ENCODE measurements around the gene GAPT.
A peak's percentile ranks its signal among the peaks of the same experiment; 100 is the strongest.

GAPT gene

GRCh38 chr5:58458743-58459145, 32.5 kb upstream of the GAPT start:
- no peaks in the 10 kb centered on the region for H3K27me3 ChIP-seq (ENCODE audit: low read length)
- no peaks in the 10 kb centered on the region for H3F3A ChIP-seq (ENCODE audit: insufficient read depth)
- H3K9ac ChIP-seq (ENCODE audit: low read length), result no peak overlapping the region
- no peaks in the 10 kb centered on the region for H3K36me3 ChIP-seq (ENCODE audit: low read length)
- H3K4me2 ChIP-seq (ENCODE audit: low read depth, low read length, poor library complexity, severe bottlenecking), result no peak overlapping the region
- H2AFZ ChIP-seq (ENCODE audit: low read depth, low read length, severe bottlenecking), result no peak overlapping the region
- H3K79me2 ChIP-seq (ENCODE audit: insufficient read depth, low read length), result no peaks in the 10 kb centered on the region
- TF ChIP-seq EZH2phosphoT487 (conservative IDR thresholded peaks at IDR 0.05; ENCODE audit: low read length), result no peak
- TF ChIP-seq, protein P1, sequence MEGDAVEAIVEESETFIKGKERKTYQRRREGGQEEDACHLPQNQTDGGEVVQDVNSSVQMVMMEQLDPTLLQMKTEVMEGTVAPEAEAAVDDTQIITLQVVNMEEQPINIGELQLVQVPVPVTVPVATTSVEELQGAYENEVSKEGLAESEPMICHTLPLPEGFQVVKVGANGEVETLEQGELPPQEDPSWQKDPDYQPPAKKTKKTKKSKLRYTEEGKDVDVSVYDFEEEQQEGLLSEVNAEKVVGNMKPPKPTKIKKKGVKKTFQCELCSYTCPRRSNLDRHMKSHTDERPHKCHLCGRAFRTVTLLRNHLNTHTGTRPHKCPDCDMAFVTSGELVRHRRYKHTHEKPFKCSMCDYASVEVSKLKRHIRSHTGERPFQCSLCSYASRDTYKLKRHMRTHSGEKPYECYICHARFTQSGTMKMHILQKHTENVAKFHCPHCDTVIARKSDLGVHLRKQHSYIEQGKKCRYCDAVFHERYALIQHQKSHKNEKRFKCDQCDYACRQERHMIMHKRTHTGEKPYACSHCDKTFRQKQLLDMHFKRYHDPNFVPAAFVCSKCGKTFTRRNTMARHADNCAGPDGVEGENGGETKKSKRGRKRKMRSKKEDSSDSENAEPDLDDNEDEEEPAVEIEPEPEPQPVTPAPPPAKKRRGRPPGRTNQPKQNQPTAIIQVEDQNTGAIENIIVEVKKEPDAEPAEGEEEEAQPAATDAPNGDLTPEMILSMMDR (IDR thresholded peaks at IDR 0.05; ENCODE audit: insufficient read depth, low read length, poor library complexity, severe bottlenecking), result no peak
- H4K20me1 ChIP-seq (ENCODE audit: low read depth, low read length), result no peaks in the 10 kb centered on the region
- no peaks in the 10 kb centered on the region for H3K9me3 ChIP-seq (ENCODE audit: insufficient read depth, low read length)
- H3K9me2 ChIP-seq (replicated peaks; ENCODE audit: insufficient read depth, low read length), result no peaks in the 10 kb centered on the region
- no peak overlapping the region for H3K4me3 ChIP-seq (ENCODE audit: insufficient read depth, low read length, poor library complexity, severe bottlenecking)
- no peak overlapping the region for H3K27ac ChIP-seq (ENCODE audit: low read depth, low read length)

DNA sequence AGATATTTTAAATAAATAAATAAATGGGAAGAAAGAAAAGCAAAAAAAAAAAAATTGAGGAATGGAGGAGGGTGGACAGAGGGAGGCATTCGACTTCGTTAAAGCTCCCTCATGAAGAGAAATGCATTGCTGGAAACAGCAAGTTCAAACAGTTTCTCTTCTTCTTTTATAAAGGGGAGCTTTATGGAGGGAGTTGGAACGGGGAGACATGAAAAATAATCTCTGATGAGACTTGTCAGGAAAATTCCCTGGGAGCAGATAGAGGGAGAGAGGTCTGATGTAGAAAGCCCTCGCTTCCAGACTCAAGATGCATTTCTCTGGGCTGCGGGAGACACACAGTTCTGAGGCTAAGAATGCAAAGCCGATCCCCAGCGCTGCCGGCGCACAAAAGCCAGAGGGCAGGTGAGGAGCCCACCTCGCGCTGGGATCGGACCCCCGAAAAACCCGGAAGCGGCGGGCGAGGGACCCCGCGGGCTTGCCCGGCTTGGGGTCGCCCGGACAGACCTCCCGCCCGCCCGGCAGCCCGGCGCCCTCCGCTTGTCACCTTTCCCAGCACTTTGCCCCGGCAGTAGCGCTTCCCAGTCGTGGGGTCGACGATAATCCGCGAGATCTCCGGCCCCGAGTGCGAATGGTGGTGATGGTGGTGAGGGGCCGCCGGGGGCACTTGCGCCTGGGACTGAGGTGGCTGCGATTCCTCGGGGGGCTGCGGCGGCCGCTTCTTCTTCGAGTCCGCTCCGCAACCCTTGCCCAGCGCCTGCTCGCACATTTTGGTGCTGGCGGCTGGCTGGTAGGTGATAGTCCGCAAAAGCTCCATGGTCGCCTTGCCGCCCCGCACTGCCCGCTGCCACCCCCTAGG, 31.9 kb upstream of the GAPT start:
- no peak overlapping the region for H3K4me2 ChIP-seq (ENCODE audit: low read depth, low read length, poor library complexity, severe bottlenecking)
- H4K20me1 ChIP-seq (ENCODE audit: low read depth, low read length), result no peaks in the 10 kb centered on the region
- no peaks in the 10 kb centered on the region for H3F3A ChIP-seq (ENCODE audit: insufficient read depth)
- no peak overlapping the region for H3K4me3 ChIP-seq (ENCODE audit: insufficient read depth, low read length, poor library complexity, severe bottlenecking)
- no peaks in the 10 kb centered on the region for H3K9me2 ChIP-seq (replicated peaks; ENCODE audit: insufficient read depth, low read length)
- no peaks in the 10 kb centered on the region for H3K9me3 ChIP-seq (ENCODE audit: insufficient read depth, low read length)
- TF ChIP-seq, protein P1 (IDR thresholded peaks at IDR 0.05; ENCODE audit: insufficient read depth, low read length, poor library complexity, severe bottlenecking), result no peak
- no peak for TF ChIP-seq EZH2phosphoT487 (conservative IDR thresholded peaks at IDR 0.05; ENCODE audit: low read length)
- no peak overlapping the region for H3K27ac ChIP-seq (ENCODE audit: low read depth, low read length)
- H3K79me2 ChIP-seq (ENCODE audit: insufficient read depth, low read length), result no peaks in the 10 kb centered on the region
- no peaks in the 10 kb centered on the region for H3K36me3 ChIP-seq (ENCODE audit: low read length)
- no peak overlapping the region for H3K9ac ChIP-seq (ENCODE audit: low read length)
- H3K27me3 ChIP-seq (ENCODE audit: low read length), result no peaks in the 10 kb centered on the region
- no peak overlapping the region for H2AFZ ChIP-seq (ENCODE audit: low read depth, low read length, severe bottlenecking)

- Histone ChIP-seq H3K9me3 (ENCODE audit: insufficient read depth, low read length) (no peaks in the 10 kb centered on the region), H3K4me2 (ENCODE audit: low read depth, low read length, poor library complexity, severe bottlenecking) (no peak within 1 kb of the TSS), H3F3A (ENCODE audit: insufficient read depth) (no peaks in the 10 kb centered on the region), H3K9me2 (replicated peaks; ENCODE audit: insufficient read depth, low read length) (no peaks in the 10 kb centered on the region), H2AFZ (ENCODE audit: low read depth, low read length, severe bottlenecking) (peak within 1 kb of the TSS; percentile 35), H3K27me3 (ENCODE audit: low read length) (no peaks in the 10 kb centered on the region), H3K79me2 (ENCODE audit: insufficient read depth, low read length) (no peaks in the 10 kb centered on the region), H3K9ac (ENCODE audit: low read length) (no peak within 1 kb of the TSS), H3K36me3 (ENCODE audit: low read length) (no peaks in the 10 kb centered on the region), H4K20me1 (ENCODE audit: low read depth, low read length) (no peaks in the 10 kb centered on the region), H3K4me3 (ENCODE audit: insufficient read depth, low read length, poor library complexity, severe bottlenecking) (no peak within 1 kb of the TSS), H3K27ac (ENCODE audit: low read depth, low read length) (no peak within 1 kb of the TSS)
- TF ChIP-seq, protein P1 (IDR thresholded peaks at IDR 0.05; ENCODE audit: insufficient read depth, low read length, poor library complexity, severe bottlenecking), result no peak
- no peak for TF ChIP-seq EZH2phosphoT487 (conservative IDR thresholded peaks at IDR 0.05; ENCODE audit: low read length)
These were observed 31.1 kb upstream of the GAPT start, which contains the start of gene PLK2 for GRCh38 chr5:58460002-58460731. Gene PLK2, minus strand, starts transcription at chr5:58460086. Its CDS starts 127 bp downstream, at chr5:58459959.
